Uterus (tissue), 4 donors: ENCODE measurements around the gene FBXL13. TPM values are rescaled to one million over a fixed set of nuclear protein-coding genes. Genes with fewer than 3 reads are reported as not detected.

ENCODE experiments used
- DNase-seq, 2 donors: peaks; one replicate each; pipeline ENCODE4 v3.0.0-alpha.2; 2019 to 2020
- H3K27ac ChIP-seq, 2 donors: fragments of 200-600 bp; sonication (generic); 1 replicate in 1 of 2; 2 replicates in 1 of 2; pipeline ENCODE4 v1.5.1; 2016 to 2018
- H3K27me3 ChIP-seq, 2 donors: fragments of 200-600 bp; sonication (generic); one replicate each; pipeline ENCODE4 v1.5.1; 2018 to 2019; ENCODE audit warnings: control low read depth in 1 of 2
- H3K36me3 ChIP-seq, 2 donors: fragments of 200-600 bp; sonication (generic); one replicate each; pipeline ENCODE4 v1.5.1; 2019; ENCODE audit warnings: control low read depth in 1 of 2
- H3K4me1 ChIP-seq, 2 donors: fragments of 200-600 bp; sonication (generic); one replicate each; pipeline ENCODE4 v1.5.1; 2018 to 2019; ENCODE audit warnings: control low read depth in 1 of 2
- H3K4me3 ChIP-seq, 2 donors: fragments of 200-600 bp; sonication (generic); 1 replicate in 1 of 2; 2 replicates in 1 of 2; pipeline ENCODE4 v1.5.1; 2018 to 2019; ENCODE audit warnings: mild to moderate bottlenecking in 1 of 2
- H3K9me3 ChIP-seq, 2 donors: fragments of 200-600 bp; sonication (generic); one replicate each; pipeline ENCODE4 v1.5.1; 2019; ENCODE audit warnings: control low read depth in 1 of 2
- CTCF ChIP-seq, 4 experiments: fragments of 200-600 bp in 2 of 4; fragments of 450-650 bp in 2 of 4; sonication (generic) in 2 of 4; IDR thresholded peaks; one replicate each; pipeline ENCODE4 v1.5.1; 2016 to 2019; ENCODE audit warnings: antibody characterized with exemption in 4 of 4, mild to moderate bottlenecking in 2 of 4, moderate library complexity in 1 of 4
- POLR2A ChIP-seq, 2 donors: fragments of 450-650 bp; IDR thresholded peaks; one replicate each; pipeline ENCODE4 v1.6.1; 2016; ENCODE audit warnings: antibody characterized with exemption in 2 of 2, mild to moderate bottlenecking in 1 of 2, moderate library complexity in 1 of 2
- intact Hi-C: fragments of 100-400 bp; cut with DNase I; formaldehyde crosslinking; loops from one replicate; pipeline ENCODE4 v1.15.1; 2023; ENCODE audit warnings: low total_unique reads
- total RNA-seq, 4 donors: library from RNA; depleted of rRNA in 3 of 4; stranded (reverse); fragments of >200 nt in 3 of 4; gene quantifications; one replicate each; pipeline versions ENCODE4 v1.1.0 to v1.2.4, GENCODE V29; 2014 to 2023
- donor health status: DM: yes; HTN: yes; CAD: no.

The FBXL13 gene
- 10 to 100 TPM in 1 of 4 donors, 1 to 10 TPM in 3; 1.2 to 12.9 (median 5.5) TPM for total RNA-seq

- Histone ChIP-seq H3K27me3 (no peaks in the 10 kb centered on the region), H3K9me3 (no peaks in the 10 kb centered on the region), H3K4me1 (no peaks in the 10 kb centered on the region), H3K27ac (peak within 1 kb of the TSS; percentile 74 to 94), H3K4me3 (peak within 1 kb of the TSS; percentile 63 to 88), H3K36me3 (no peaks in the 10 kb centered on the region)
- TF ChIP-seq POLR2A (IDR thresholded peaks at IDR 0.05) (peak in 1 of 2 donors; percentile 64), CTCF (IDR thresholded peaks at IDR 0.05) (peak in 2 of 4 experiments; percentile 42 to 59)
- DNase-seq: peak; percentile 89 to 94
- intact Hi-C loops: loop anchor here (10.0 kb wide), 1 partner anchor 70 kb away; the partner anchor contains the start of gene NAPEPLD
These were observed at the start of gene FBXL13, which contains the start of gene ARMC10 for GRCh38 chr7:103074519-103075336. Gene FBXL13 (minus strand): TSS chr7:103074796. Gene ARMC10 (plus strand): TSS chr7:103075140. CDS start chr7:103075273, 133 bp downstream.

GRCh38 chr7:103123529-103123928 lies 48.9 kb upstream of the FBXL13 start:
- TF ChIP-seq POLR2A (IDR thresholded peaks at IDR 0.05) (no peak), CTCF (IDR thresholded peaks at IDR 0.05) (no peak)
- Histone ChIP-seq H3K27me3 (no peaks in the 10 kb centered on the region), H3K4me3 (no peak overlapping the region), H3K36me3 (no peaks in the 10 kb centered on the region), H3K9me3 (no peaks in the 10 kb centered on the region), H3K27ac (no peak overlapping the region), H3K4me1 (no peaks in the 10 kb centered on the region)
- DNase-seq: no peak
- intact Hi-C loops: no loop called here

- Histone ChIP-seq H3K27me3 (no peaks in the 10 kb centered on the region), H3K9me3 (no peaks in the 10 kb centered on the region), H3K4me1 (no peaks in the 10 kb centered on the region), H3K27ac (no peak overlapping the region), H3K4me3 (no peak overlapping the region), H3K36me3 (no peaks in the 10 kb centered on the region)
- TF ChIP-seq POLR2A (IDR thresholded peaks at IDR 0.05) (no peak), CTCF (IDR thresholded peaks at IDR 0.05) (no peak)
- intact Hi-C loops: no loop called here
- DNase-seq: no peak
These were observed 47.0 kb upstream of the FBXL13 start for GRCh38 chr7:103121641-103122040.

GRCh38 chr7:103120362-103120761 lies 45.8 kb upstream of the FBXL13 start:
- intact Hi-C loops: no loop called here

More at GRCh38 chr7:103120362-103120761, 45.8 kb upstream of the FBXL13 start:
- Histone ChIP-seq H3K27me3 (no peaks in the 10 kb centered on the region), H3K9me3 (no peaks in the 10 kb centered on the region), H3K4me3 (no peak overlapping the region), H3K4me1 (no peaks in the 10 kb centered on the region), H3K27ac (no peak overlapping the region), H3K36me3 (no peaks in the 10 kb centered on the region)
- DNase-seq: no peak
- TF ChIP-seq POLR2A (IDR thresholded peaks at IDR 0.05) (no peak), CTCF (IDR thresholded peaks at IDR 0.05) (no peak)
